Calu3 (cell line): ENCODE data around the gene ERCC2. TPM values are rescaled to one million over a fixed set of nuclear protein-coding genes. Genes with fewer than 3 reads are reported as not detected.
A peak's percentile ranks its signal among the peaks of the same experiment; 100 is the strongest.
"Not testable (repeated sequence)": the region's sequence is repeated elsewhere in the genome, so short reads cannot be mapped to it uniquely, and the experiment has no call there.

Experiments
- BruUV-seq: library from RNA; stranded (reverse); fragments of 400-500 nt; replicated peaks from 2 replicates; lab custom pipeline; 2021; lab: Mats Ljungman, UMichigan
- CTCF ChIA-PET: fragments of 300-600 bp; sonication (Branson Sonifier 250); formaldehyde crosslinking; loops from one replicate; lab custom pipeline; 2022; ENCODE audit warnings: antibody characterized with exemption; lab: Charles Lee
- DNase-seq: peaks from one replicate; pipeline ENCODE4 v3.0.0; 2022
- H3K27ac Mint-ChIP-seq: one replicate; pipeline ENCODE4 v1.8.0; 2022; ENCODE audit warnings: mixed read lengths; ENCODE audit not compliant: unreplicated experiment
- H3K27me3 Mint-ChIP-seq: one replicate; pipeline ENCODE4 v1.8.0; 2022; ENCODE audit warnings: mixed read lengths; ENCODE audit not compliant: unreplicated experiment
- H3K36me3 Mint-ChIP-seq: one replicate; pipeline ENCODE4 v1.8.0; 2022; ENCODE audit warnings: mild to moderate bottlenecking, moderate library complexity, mixed read lengths; ENCODE audit not compliant: insufficient read depth, unreplicated experiment
- H3K4me1 Mint-ChIP-seq: one replicate; pipeline ENCODE4 v1.8.0; 2022; ENCODE audit warnings: mild to moderate bottlenecking, low read depth, mixed read lengths; ENCODE audit not compliant: unreplicated experiment
- H3K4me3 Mint-ChIP-seq: one replicate; pipeline ENCODE4 v1.8.0; 2022; ENCODE audit warnings: mild to moderate bottlenecking, low read depth, moderate library complexity, mixed read lengths; ENCODE audit not compliant: unreplicated experiment
- H3K9me3 Mint-ChIP-seq: one replicate; pipeline ENCODE4 v1.8.0; 2022; ENCODE audit warnings: low read depth, mixed read lengths; ENCODE audit not compliant: unreplicated experiment
- intact Hi-C: fragments of 100-400 bp; cut with micrococcal nuclease; formaldehyde crosslinking; loops from one replicate; pipeline ENCODE4 v1.10.0; 2022; ENCODE audit not compliant: unreplicated experiment
- total RNA-seq: library from RNA; stranded (reverse); gene quantifications from 2 replicates; pipeline ENCODE4 v1.2.3, GENCODE V29; 2022
- TF ChIP-seq, protein P1 (sequence below): fragments of 200-600 bp; IDR thresholded peaks from one replicate; pipeline ENCODE4 v1.8.0; 2022; ENCODE audit warnings: antibody characterized with exemption; ENCODE audit not compliant: unreplicated experiment

ERCC2 gene
- total RNA-seq, 1 experiment from 2014 or later, result 56.4 TPM

DNA sequence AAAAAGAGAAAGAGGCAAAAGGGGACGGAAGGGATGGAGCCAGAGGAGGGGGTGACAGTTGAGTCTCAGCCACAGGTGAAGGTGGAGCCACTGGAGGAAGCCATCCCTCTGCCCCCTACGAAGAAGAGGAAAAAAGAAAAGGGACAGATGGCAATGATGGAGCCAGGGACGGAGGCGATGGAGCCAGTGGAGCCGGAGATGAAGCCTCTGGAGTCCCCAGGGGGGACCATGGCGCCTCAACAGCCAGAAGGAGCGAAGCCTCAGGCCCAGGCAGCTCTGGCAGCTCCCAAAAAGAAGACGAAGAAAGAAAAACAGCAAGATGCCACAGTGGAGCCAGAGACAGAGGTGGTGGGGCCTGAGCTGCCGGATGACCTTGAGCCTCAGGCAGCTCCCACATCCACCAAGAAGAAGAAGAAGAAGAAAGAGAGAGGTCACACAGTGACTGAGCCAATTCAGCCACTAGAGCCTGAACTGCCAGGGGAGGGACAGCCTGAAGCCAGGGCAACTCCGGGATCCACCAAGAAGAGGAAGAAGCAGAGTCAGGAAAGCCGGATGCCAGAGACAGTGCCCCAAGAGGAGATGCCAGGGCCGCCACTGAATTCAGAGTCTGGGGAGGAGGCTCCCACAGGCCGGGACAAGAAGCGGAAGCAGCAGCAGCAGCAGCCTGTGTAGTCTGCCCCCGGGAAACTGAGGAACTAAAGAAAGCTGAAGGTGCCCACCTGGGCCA, 38.6 kb upstream of the ERCC2 start:
- peaks cover 66% of the 10 kb centered on the region for H3K36me3 Mint-ChIP-seq
- H3K4me3 Mint-ChIP-seq, result no peak overlapping the region
- no peaks in the 10 kb centered on the region for H3K27me3 Mint-ChIP-seq
- H3K27ac Mint-ChIP-seq, result no peak overlapping the region
- H3K9me3 Mint-ChIP-seq, result no peaks in the 10 kb centered on the region
- intact Hi-C loops, result no loop called here
- peaks cover 12% of the 10 kb centered on the region for H3K4me1 Mint-ChIP-seq
- TF ChIP-seq, protein P1, sequence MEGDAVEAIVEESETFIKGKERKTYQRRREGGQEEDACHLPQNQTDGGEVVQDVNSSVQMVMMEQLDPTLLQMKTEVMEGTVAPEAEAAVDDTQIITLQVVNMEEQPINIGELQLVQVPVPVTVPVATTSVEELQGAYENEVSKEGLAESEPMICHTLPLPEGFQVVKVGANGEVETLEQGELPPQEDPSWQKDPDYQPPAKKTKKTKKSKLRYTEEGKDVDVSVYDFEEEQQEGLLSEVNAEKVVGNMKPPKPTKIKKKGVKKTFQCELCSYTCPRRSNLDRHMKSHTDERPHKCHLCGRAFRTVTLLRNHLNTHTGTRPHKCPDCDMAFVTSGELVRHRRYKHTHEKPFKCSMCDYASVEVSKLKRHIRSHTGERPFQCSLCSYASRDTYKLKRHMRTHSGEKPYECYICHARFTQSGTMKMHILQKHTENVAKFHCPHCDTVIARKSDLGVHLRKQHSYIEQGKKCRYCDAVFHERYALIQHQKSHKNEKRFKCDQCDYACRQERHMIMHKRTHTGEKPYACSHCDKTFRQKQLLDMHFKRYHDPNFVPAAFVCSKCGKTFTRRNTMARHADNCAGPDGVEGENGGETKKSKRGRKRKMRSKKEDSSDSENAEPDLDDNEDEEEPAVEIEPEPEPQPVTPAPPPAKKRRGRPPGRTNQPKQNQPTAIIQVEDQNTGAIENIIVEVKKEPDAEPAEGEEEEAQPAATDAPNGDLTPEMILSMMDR, result no peak
- CTCF ChIA-PET, result no interaction called here
- no peak for DNase-seq
- no TSS peak for BruUV-seq

DNA sequence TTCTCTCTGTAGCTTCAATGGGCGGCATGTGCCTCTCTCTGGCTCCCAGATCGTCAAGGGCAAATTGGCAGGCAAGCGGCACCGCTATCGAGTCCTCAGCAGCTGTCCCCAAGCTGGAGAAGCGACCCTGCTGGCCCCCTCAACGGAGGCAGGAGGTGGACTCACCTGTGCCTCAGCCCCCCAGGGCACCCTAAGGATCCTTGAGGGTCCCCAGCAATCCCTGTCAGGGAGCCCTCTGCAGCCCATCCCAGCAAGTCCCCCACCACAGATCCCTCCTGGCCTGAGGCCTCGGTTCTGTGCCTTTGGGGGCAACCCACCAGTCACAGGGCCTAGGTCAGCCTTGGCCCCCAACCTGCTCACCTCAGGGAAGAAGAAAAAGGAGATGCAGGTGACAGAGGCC, 37.7 kb upstream of the ERCC2 start:
- CTCF ChIA-PET, result no interaction called here

DNA sequence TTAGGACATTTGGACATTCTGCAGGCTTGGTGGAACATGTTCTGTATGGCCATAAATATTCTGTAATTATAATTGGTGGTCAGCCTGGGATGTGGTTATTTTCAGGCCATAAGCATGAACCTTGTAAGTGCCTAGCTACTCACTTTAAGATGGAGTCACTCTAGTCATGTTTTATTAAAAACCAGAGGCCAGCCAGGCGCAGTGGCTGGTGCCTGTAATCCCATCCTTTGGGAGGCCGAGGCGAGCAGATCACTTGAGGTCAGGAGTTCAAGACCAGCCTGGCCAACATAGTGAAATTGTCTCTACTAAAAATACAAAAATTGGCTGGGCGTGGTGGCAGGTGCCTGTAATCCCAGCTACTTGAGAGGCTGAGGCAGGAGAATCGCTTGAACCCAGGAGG, 37.2 kb upstream of the ERCC2 start:
- H3K27ac Mint-ChIP-seq, result not testable (repeated sequence)

More for the DNA sequence above, 37.7 kb upstream of the ERCC2 start:
- intact Hi-C loops, result no loop called here
- TF ChIP-seq, protein P1, result no peak
- Mint-ChIP-seq H3K4me3 (peak overlapping the region; percentile 24), H3K36me3 (peaks cover 66% of the 10 kb centered on the region), H3K27me3 (no peaks in the 10 kb centered on the region), H3K4me1 (peaks cover 20% of the 10 kb centered on the region), H3K9me3 (no peaks in the 10 kb centered on the region), H3K27ac (no peak overlapping the region)
- DNase-seq, result no peak
- no TSS peak for BruUV-seq

DNA sequence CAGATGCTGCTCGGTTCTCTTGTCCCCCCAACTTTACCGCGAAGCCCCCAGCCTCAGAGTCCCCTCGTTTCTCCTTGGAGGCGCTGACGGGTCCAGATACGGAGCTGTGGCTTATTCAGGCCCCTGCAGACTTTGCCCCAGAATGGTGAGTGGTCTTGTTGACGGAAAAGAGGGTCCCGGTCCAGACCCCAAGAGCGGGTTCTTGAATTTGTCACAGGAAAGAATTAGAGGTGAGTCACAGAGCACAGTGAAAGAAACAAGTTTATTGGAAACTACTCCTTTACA, 36.7 kb upstream of the ERCC2 start:
- TF ChIP-seq, protein P1, result no peak
- no peak for DNase-seq
- intact Hi-C loops, result no loop called here
- Mint-ChIP-seq H3K4me3 (peak overlapping the region; percentile 92), H3K27ac (peak overlapping the region; percentile 89), H3K27me3 (no peaks in the 10 kb centered on the region), H3K36me3 (peaks cover 73% of the 10 kb centered on the region), H3K4me1 (peaks cover 27% of the 10 kb centered on the region), H3K9me3 (no peaks in the 10 kb centered on the region)
- CTCF ChIA-PET, result interaction anchor here (1.1 kb wide), 1 partner anchor 32 kb away, joined by 4 read pairs; no protein-coding TSS in a partner anchor
- BruUV-seq, result TSS peak; percentile 42

More for the DNA sequence above, 37.2 kb upstream of the ERCC2 start:
- H3K27me3 Mint-ChIP-seq, H3K9me3 Mint-ChIP-seq, DNase-seq, BruUV-seq, intact Hi-C loops: not testable (repeated sequence)
- Mint-ChIP-seq H3K4me1 (peaks cover 26% of the 10 kb centered on the region), H3K36me3 (peaks cover 67% of the 10 kb centered on the region), H3K4me3 (peak overlapping the region; percentile 92)
- CTCF ChIA-PET, result interaction anchor here (1.1 kb wide), 1 partner anchor 32 kb away, joined by 4 read pairs; no protein-coding TSS in a partner anchor
